Measurements from ENCODE around the gene KCNJ10.

The KCNJ10 gene

GRCh38 chr1:159955456-159955855 is 114.5 kb downstream of the KCNJ10 start:
- DNase-seq = no peak

- DNase-seq = peak; percentile 59
Observed at GRCh38 chr1:159953536-159954515, 116.1 kb downstream of the KCNJ10 start, which contains the start of gene SLAMF9. TSS of gene SLAMF9 (minus strand) at chr1:159954237. CDS start at chr1:159954137, 100 bp downstream.

GRCh38 chr1:159952932-159953331 is 117.0 kb downstream of the KCNJ10 start:
- DNase-seq = no peak

- no peak for DNase-seq
Observed at GRCh38 chr1:159951551-159951950, 118.4 kb downstream of the KCNJ10 start.

- no peak for DNase-seq
Observed at GRCh38 chr1:159951016-159951415, 118.9 kb downstream of the KCNJ10 start.

- no peak for DNase-seq
Observed at GRCh38 chr1:159949981-159950381, 120.0 kb downstream of the KCNJ10 start.

- no peak for DNase-seq
Observed at GRCh38 chr1:159949123-159949522, 120.8 kb downstream of the KCNJ10 start.
